GM21515 (cell line): ENCODE measurements around the gene PSMB9.

Experiments
- ATAC-seq: cut with Tn5 transposase; IDR thresholded peaks from one replicate; pipeline ENCODE4 v1.9.1; 2021; ENCODE audit not compliant: unreplicated experiment

PSMB9 gene

GRCh38 chr6:32903952-32904351, 50.0 kb downstream of the PSMB9 start:
- no peak for ATAC-seq

DNA sequence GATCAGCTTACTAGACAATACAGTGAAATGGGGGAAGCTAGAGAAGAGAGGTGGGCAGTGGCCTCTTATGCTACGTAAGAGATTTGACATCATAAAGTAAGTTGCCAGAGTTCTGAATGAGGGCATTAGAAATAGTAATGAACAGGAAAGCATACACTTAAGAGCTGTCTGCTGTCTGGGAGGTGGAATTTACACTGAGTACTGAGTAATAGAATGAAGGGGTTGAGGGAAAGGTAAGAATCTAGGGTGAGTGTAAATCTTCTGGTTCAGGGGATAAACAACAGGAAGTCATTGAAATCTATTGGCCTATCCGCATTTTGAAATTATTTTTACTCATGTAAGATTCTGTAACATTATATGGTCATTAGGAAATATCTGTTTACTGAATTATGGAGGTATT, 51.1 kb downstream of the PSMB9 start:
- no peak for ATAC-seq

GRCh38 chr6:32906539-32906938, 52.5 kb downstream of the PSMB9 start:
- no peak for ATAC-seq

GRCh38 chr6:32908897-32909296, 54.9 kb downstream of the PSMB9 start:
- ATAC-seq = no peak
